ES-I3 (cell line): ENCODE results near the gene LMO7.

Source experiments
- H3K36me3 ChIP-seq: 2 replicates; pipeline ENCODE4 v1.6.1; 2013; ENCODE audit warnings: mild to moderate bottlenecking, low read length, control low read depth, moderate library complexity; ENCODE audit not compliant: insufficient read depth
- H3K4me1 ChIP-seq: 2 replicates; pipeline ENCODE4 v1.6.1; 2013; ENCODE audit warnings: mild to moderate bottlenecking, control low read depth, low read length; ENCODE audit not compliant: insufficient read depth
- H3K9ac ChIP-seq: 2 replicates; pipeline ENCODE4 v1.6.1; 2013; ENCODE audit warnings: low read depth, mild to moderate bottlenecking, low read length, moderate library complexity
- H3K9me3 ChIP-seq: 2 replicates; pipeline ENCODE4 v1.6.1; 2013; ENCODE audit warnings: mild to moderate bottlenecking, low read length, moderate library complexity; ENCODE audit not compliant: control insufficient read depth, insufficient read depth

LMO7 gene

DNA sequence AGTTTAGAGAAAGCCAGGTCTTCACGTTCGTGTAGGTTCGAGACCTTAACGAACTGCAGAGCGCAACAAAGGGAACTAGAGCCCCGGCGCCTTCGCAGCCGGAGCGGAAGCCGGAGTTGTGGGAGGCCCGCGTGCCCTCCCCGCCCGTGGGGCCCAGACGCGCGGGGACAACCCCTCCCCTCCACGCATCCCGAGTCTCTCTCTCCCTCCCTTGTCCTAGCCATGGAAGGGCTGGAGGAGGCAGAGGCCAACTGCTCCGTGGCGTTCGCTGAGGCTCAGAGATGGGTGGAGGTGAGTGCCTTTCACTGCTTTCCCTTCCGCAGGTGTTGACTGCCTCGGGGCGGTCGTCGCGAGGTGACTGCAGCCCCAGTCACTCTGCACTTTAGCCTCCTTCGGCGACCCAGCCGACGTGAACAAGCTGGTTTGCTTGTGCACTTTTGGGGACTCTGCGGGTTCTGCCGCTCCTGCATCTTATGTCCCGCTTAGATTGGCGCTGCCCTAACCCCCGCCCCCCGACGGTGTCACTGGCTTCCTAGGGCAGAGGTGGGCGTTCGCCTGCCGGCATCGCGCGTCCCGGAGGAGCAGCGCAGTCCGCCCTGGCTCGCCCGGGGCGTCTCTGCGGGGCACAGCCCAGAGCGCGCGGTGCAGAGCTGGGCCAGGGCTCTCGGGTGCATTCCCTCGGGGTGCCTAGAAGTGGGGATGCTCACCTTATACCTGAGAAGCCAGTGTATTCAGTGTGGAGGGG is 478 bp downstream of the LMO7 start:
- Histone ChIP-seq H3K4me1 (peaks cover 8% of the 10 kb centered on the region; the same call in 1 of the 2 replicates), H3K9me3 (no peaks in the 10 kb centered on the region), H3K36me3 (no peaks in the 10 kb centered on the region), H3K9ac (peak overlapping the region; percentile 62)

DNA sequence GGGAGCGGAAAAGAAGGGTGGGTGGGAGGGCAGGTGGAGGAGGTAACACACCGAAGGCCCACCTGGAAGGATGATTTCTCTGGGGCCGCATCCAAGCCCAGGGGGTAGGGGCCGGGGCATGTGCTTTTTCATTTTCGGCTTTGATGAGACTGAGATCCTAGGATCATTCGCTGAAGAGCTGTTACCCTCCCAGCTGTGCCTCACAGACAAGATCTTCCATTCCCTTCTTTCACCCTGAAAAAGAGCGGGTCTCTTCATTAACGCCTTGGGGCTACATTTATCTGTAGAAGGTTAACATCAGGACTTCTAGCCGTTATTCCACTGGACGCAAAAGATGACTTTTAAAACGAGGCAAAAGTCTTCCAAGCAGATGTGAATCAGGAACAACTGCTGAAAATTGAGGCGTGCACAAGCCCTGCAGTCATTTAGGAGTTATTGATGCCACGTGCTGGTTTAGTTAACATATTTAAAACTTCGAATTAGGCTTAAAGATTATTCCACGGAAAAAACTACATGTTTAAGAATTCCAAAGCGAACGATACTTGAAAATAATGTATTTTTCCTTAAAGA is 1.1 kb downstream of the LMO7 start:
- Histone ChIP-seq H3K9ac (peak overlapping the region; percentile 62), H3K4me1 (peaks cover 8% of the 10 kb centered on the region; the same call in 1 of the 2 replicates), H3K36me3 (no peaks in the 10 kb centered on the region), H3K9me3 (no peaks in the 10 kb centered on the region)

DNA sequence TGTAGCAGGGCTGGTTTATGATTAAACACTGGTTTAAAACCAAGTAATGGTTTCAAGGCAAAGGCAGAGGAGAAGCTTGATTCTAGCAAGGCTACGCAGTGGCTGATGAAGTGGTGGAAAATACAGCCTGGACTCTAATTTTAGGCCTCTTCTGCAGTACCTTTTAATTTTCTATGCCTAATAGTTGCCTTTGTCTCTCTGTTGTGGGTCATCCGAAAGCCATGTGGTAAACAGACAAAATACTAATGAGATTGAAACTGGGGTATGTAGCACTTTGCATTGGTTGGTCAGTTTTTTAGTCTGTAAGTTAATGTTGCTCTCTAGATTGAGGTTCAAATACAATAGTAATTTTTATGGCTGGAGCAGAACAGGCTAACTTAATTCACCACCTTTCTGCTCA is 3.3 kb downstream of the LMO7 start:
- Histone ChIP-seq H3K4me1 (peaks cover 8% of the 10 kb centered on the region; the same call in 1 of the 2 replicates), H3K9me3 (no peaks in the 10 kb centered on the region), H3K9ac (no peak overlapping the region), H3K36me3 (no peaks in the 10 kb centered on the region)

DNA sequence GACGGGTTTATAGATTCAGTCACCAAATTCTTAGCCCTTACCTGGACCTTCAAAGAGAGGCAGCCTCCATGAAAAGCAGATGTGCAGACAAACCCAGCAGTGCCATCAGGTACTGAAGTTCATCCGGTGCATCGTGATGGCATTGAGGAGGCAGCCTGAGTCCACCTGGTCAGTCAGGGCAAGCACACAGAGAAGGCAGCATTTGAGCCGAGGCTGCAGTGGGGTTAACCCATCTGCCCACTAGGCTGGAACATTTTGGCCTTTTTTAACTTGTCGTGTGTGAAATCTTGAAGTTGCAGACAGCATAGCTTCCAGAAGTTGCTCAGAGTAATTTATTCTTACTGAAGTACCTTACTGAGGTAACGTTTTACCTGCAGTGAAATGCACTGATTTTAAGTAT is 4.9 kb downstream of the LMO7 start:
- peaks cover 8% of the 10 kb centered on the region; the same call in 1 of the 2 replicates for H3K4me1 ChIP-seq
- no peaks in the 10 kb centered on the region for H3K36me3 ChIP-seq
- H3K9ac ChIP-seq = no peak overlapping the region
- no peaks in the 10 kb centered on the region for H3K9me3 ChIP-seq

DNA sequence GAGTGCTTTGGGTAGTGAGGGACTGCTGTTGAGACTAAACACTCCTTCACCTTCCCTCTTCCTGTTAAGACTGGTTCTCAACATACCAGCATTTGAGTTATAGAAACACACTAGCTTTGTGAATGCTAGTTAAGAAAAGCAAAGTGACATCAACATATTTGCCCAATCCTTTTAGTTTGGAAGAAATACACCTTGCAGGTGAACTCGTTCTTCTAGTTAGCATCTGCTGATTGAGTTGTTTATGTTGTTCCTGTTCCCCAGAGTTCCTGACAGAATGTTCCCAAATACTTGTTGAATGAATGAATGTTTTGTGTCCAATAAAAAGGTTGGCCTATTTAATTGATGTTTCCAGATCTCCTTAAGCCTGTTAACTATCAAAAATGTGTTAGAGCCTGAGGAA is 7.1 kb downstream of the LMO7 start:
- Histone ChIP-seq H3K36me3 (no peaks in the 10 kb centered on the region), H3K9me3 (no peaks in the 10 kb centered on the region), H3K9ac (no peak overlapping the region)

DNA sequence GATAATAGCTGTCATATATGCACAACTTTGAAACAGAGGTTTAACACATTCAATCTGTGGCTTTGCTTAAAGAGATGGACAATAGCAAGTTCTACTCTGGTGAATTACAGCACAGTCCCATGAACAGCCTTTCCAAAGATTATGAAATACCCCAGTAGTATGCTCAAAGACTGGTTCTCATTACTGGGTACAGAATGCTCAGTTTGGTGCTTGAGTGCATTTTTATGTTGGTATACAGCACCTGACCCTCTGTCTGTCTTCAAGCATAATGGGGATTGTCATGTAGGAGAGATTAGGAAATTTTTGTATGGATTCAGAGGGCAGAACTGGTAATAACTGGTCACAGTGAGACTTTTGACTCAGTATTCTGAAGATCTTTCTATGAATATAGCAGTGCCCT is 7.6 kb downstream of the LMO7 start:
- H3K36me3 ChIP-seq = no peaks in the 10 kb centered on the region
- H3K9ac ChIP-seq = no peak overlapping the region
- no peaks in the 10 kb centered on the region for H3K9me3 ChIP-seq
- peaks cover 8% of the 10 kb centered on the region; the same call in 1 of the 2 replicates for H3K4me1 ChIP-seq

More for the DNA sequence above, 7.1 kb downstream of the LMO7 start:
- peaks cover 8% of the 10 kb centered on the region; the same call in 1 of the 2 replicates for H3K4me1 ChIP-seq

DNA sequence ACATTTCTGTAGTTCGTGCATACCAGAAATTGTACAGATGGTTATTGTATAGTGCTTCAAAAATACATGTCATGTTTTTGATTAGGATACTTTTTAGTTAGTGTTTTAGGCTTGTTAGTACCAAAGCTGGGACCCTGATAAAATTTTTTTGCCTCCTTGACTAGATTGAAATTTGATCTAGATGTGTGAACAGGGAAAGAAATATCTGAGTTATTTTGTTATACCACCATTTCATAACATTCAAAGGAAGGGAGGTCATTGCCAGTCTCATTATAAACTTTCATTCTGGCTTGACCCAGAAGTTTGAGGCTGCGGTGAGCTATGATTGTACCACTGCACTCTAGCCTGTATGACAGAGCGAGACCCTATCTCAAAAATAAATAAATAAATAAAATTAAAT is 9.0 kb downstream of the LMO7 start:
- Histone ChIP-seq H3K4me1 (peaks cover 8% of the 10 kb centered on the region; the same call in 1 of the 2 replicates), H3K9ac (no peak overlapping the region), H3K36me3 (no peaks in the 10 kb centered on the region), H3K9me3 (no peaks in the 10 kb centered on the region)

DNA sequence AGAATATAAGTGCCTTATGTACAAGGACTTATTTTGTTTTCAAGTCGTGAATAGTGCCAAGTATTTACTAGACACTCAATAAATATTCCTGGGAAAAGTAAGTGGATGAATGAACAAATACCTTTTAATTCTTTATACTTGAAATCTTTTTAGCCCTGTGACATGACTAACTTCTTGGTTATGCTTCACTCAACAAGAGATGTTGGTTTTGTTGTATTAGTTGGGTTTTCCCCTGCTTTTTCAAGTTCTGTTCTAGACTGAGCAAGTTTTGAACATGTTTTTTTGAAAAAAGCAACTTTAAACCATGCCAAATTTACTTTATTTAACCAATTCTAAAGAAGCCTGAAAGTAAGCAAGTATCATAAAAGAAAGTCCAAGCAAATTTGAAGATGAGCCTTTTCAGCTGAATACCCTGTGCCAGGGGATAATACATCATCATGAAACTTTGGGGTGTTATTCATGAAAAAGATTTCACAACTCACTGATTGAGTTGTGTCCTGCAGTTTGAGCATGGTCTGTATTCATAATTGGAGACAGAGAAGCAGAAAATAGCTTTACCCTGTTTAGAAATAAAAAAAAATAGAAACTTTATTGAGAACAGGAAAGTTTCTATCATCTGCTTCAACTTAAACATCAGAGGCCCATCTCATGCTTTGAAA is 11.1 kb downstream of the LMO7 start:
- Histone ChIP-seq H3K9me3 (no peaks in the 10 kb centered on the region), H3K9ac (no peak overlapping the region), H3K36me3 (no peaks in the 10 kb centered on the region), H3K4me1 (no peaks in the 10 kb centered on the region)

DNA sequence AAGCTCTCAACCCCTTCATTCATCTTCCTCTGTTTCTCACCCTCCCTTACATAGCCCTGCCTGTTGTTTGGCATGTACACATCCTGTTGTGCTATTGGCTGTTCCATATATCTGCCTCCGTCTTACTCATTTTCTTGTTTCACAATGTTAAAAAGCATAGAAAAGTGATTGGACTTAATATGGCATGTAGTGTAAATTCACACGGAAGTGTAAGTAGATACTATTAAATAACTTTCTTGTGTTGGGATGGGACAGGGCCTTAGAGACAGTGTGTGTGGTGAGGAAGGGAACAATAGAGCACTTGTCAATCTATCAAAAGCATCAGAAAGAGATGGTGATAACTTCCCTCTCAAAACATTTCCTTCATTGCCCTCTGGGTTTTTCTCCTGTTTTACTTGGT is 12.3 kb downstream of the LMO7 start:
- no peaks in the 10 kb centered on the region for H3K36me3 ChIP-seq
- H3K9me3 ChIP-seq = no peaks in the 10 kb centered on the region
- H3K4me1 ChIP-seq = no peaks in the 10 kb centered on the region
- no peak overlapping the region for H3K9ac ChIP-seq

DNA sequence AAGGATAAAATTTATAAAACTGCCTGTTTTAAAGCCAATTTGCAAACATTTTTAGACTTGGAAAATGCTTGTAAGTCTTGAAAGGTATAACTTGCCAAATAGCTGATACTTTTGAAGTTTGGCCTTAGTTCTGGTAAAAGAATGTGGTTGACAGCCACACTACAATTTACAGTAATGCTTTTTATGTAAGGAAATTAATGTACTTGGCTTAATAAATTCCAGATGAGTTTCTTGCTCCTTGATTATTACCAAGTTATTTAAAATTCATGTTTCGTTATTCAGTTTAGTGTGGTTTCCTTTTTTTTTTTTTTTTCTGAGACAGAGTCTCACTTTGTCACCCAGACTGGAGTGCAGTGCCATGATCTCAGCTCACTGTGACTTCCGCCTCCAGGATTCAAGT is 14.9 kb downstream of the LMO7 start:
- Histone ChIP-seq H3K9ac (no peak overlapping the region), H3K9me3 (no peaks in the 10 kb centered on the region), H3K36me3 (no peaks in the 10 kb centered on the region), H3K4me1 (no peaks in the 10 kb centered on the region)

DNA sequence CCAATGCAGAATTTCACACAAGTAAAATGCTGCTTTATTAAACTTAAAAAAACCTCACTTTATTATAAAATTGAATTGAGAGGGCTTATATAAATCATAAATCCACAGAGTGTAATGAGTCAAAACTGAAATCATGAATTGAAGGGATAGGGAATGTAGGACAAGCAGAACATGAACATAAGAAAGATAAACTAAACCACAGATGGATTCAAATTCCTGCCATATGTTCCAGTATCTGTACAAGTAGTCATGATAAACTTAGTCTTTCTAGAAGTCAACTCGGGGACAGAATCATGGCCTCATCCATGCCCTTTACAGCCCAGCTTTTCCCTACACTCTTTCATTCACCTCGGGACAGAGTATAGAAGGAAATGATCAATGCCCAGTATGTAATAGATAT is 16.6 kb downstream of the LMO7 start:
- no peaks in the 10 kb centered on the region for H3K9me3 ChIP-seq
- no peaks in the 10 kb centered on the region for H3K36me3 ChIP-seq
- H3K4me1 ChIP-seq = no peaks in the 10 kb centered on the region
- no peak overlapping the region for H3K9ac ChIP-seq

DNA sequence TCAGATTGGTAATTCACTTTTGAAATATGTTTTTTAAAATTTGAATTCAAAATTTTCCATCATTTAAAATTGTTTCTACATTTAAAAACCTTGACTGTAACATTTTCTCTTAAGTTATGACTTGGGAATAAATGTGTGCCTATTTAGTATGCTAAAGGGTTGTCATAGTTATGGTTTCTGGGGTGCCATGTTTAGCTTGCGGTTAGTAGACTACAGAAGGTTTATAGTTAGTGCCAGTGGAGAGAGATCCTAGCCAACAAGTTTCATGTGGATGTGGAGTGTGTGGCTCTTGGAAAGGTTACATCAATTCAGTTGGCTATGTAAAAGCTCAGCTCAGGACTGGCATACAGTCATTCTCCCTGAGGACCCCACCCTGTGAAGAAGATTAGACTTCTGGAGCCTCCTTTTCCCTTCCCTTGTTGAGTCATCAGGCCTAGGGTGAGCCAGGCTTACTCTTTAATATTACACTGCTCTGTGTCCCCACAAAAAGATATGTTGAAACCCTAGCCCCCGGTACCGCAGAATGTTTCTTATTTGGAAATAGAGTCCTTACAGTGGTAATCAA is 20.4 kb downstream of the LMO7 start:
- Histone ChIP-seq H3K9ac (no peak overlapping the region), H3K9me3 (no peaks in the 10 kb centered on the region), H3K36me3 (no peaks in the 10 kb centered on the region), H3K4me1 (no peaks in the 10 kb centered on the region)

DNA sequence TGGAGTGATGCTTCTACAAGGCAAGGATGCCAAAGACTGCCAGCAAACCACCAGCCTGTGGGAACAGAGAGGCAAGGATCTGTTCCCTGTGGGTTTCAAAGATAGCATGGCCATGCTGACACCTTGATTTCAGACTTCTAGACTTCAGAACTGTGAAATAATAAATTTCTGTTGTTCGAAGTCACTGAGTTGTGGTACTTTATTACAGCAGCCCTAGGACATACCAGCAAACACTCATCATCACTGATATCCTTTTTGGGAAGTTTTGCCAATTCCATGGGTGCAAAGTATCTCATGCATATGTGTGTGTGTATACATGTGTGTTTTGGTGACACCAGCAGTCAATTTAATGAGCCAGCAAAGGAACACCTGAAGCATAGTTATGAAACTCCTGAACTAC is 21.0 kb downstream of the LMO7 start:
- H3K36me3 ChIP-seq = no peaks in the 10 kb centered on the region
- H3K9ac ChIP-seq = no peak overlapping the region
- H3K4me1 ChIP-seq = no peaks in the 10 kb centered on the region
- no peaks in the 10 kb centered on the region for H3K9me3 ChIP-seq

DNA sequence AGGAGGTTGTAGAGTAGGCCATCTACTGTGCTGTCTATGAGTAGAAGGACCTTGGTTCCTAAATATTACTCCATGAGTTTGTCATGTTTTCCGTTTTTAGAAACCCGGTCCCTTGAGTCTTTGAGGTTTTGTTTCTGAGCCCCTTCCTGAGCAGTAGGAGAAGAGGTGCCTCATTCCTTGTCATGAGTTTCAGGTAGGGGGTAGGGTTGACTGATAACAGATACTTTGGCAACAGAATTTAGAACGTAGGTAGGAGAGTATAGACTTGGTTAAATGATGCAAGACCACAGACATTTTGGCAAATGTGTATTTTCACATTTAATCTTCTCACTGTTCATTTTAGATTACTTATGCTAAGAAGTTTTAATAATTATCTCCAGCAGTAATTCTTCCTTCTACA is 24.6 kb downstream of the LMO7 start:
- H3K4me1 ChIP-seq = no peaks in the 10 kb centered on the region
- H3K9ac ChIP-seq = no peak overlapping the region
- H3K9me3 ChIP-seq = no peaks in the 10 kb centered on the region
- no peaks in the 10 kb centered on the region for H3K36me3 ChIP-seq

DNA sequence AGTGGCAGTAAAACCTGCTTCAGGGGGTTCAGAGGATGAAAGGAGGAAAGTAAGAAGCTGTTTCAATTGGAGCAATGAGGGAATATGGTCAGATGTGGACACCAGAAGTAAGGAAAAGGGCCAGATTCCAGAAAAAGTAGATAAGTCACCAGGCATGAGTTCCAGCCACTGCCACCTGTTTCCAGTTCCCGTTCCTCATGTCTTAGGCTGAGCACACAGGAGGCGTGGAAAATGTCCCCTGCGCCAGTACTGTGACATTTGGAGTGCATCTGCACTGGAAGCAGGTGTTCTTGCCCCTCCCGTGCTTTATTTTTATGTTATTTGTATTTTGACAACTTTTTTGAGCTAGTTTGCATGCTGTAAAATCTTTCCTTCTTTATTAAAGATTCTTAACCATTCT is 25.3 kb downstream of the LMO7 start:
- Histone ChIP-seq H3K9me3 (no peaks in the 10 kb centered on the region), H3K9ac (no peak overlapping the region), H3K36me3 (no peaks in the 10 kb centered on the region), H3K4me1 (no peaks in the 10 kb centered on the region)
